PC-3 (cell line): ENCODE data around the gene PLAC9. TPM values are rescaled to one million over a fixed set of nuclear protein-coding genes. Genes with fewer than 3 reads are reported as not detected.

Source experiments
- ATAC-seq: fragments of 200-7000 bp; cut with Tn5 transposase; 2 replicates; pipeline ENCODE4 v1.9.1; 2020; ENCODE audit warnings: mild to moderate bottlenecking, moderate library complexity
- BruUV-seq: library from RNA; stranded (reverse); fragments of 400-500 nt; replicated peaks from 2 replicates; lab custom pipeline; 2021; lab: Mats Ljungman, UMichigan
- CTCF ChIA-PET: fragments of 300-600 bp; sonication (Branson Sonifier 250); formaldehyde crosslinking; loops from one replicate; lab custom pipeline; 2022; ENCODE audit warnings: antibody characterized with exemption; lab: Charles Lee
- POLR2A ChIA-PET: fragments of 300-600 bp; sonication (Branson Sonifier 250); formaldehyde crosslinking; loops from one replicate; lab custom pipeline; 2022; ENCODE audit warnings: antibody characterized with exemption; ENCODE audit not compliant: unreplicated experiment; lab: Charles Lee
- DNase-seq: peaks from one replicate; pipeline ENCODE4 v3.0.0-alpha.2; 2015
- H2AFZ ChIP-seq: fragments of 300-600 bp; sonication (generic); 2 replicates; pipeline ENCODE4 v1.6.0; 2016; ENCODE audit warnings: antibody characterized with exemption, low read length
- H3F3A ChIP-seq: fragments of 300-600 bp; sonication (generic); one replicate; pipeline ENCODE4 v1.6.0; 2017; ENCODE audit warnings: antibody characterized with exemption, low read length, control low read depth, mild to moderate bottlenecking; ENCODE audit not compliant: unreplicated experiment
- H3K27ac ChIP-seq: fragments of 300-600 bp; sonication (generic); 2 replicates; pipeline ENCODE4 v1.5.1; 2016; ENCODE audit warnings: mild to moderate bottlenecking, low read length
- H3K27me3 ChIP-seq: fragments of 300-600 bp; sonication (generic); 2 replicates; pipeline ENCODE4 v1.6.1; 2016; ENCODE audit warnings: low read length, mixed read lengths
- H3K36me3 ChIP-seq: fragments of 300-600 bp; sonication (generic); 2 replicates; pipeline ENCODE4 v1.6.1; 2016; ENCODE audit warnings: low read depth, mixed run types, low read length, mixed read lengths
- H3K4me1 ChIP-seq: fragments of 300-600 bp; sonication (generic); 2 replicates; pipeline ENCODE4 v1.5.1; 2016; ENCODE audit warnings: low read length; ENCODE audit not compliant: insufficient read depth
- H3K4me2 ChIP-seq: fragments of 300-600 bp; sonication (generic); 2 replicates; pipeline ENCODE4 v1.6.0; 2016; ENCODE audit warnings: low read length
- H3K4me3 ChIP-seq: fragments of 300-600 bp; sonication (generic); 2 replicates; pipeline ENCODE4 v1.5.1; 2016; ENCODE audit warnings: mild to moderate bottlenecking, low read length, mixed read lengths
- H3K79me2 ChIP-seq: fragments of 300-600 bp; sonication (generic); 2 replicates; pipeline ENCODE4 v1.6.1; 2017; ENCODE audit warnings: low read length, mixed read lengths
- H3K9ac ChIP-seq: fragments of 300-600 bp; sonication (generic); 2 replicates; pipeline ENCODE4 v1.6.0; 2016; ENCODE audit warnings: mild to moderate bottlenecking, low read length
- H3K9me2 ChIP-seq: fragments of 300-600 bp; sonication (generic); replicated peaks from 2 replicates; pipeline ENCODE4 v1.6.1; 2016; ENCODE audit warnings: mixed run types, low read length, mixed read lengths
- H3K9me3 ChIP-seq: fragments of 300-600 bp; sonication (generic); 2 replicates; pipeline ENCODE4 v1.6.1; 2016; ENCODE audit warnings: low read length, mixed read lengths
- H4K20me1 ChIP-seq: fragments of 300-600 bp; sonication (generic); 2 replicates; pipeline ENCODE4 v1.6.1; 2016; ENCODE audit warnings: low read length, mixed read lengths
- CTCF ChIP-seq: fragments of 300-600 bp; sonication (generic); conservative IDR thresholded peaks from 2 replicates; pipeline ENCODE4 v1.5.1; 2017; ENCODE audit warnings: antibody characterized with exemption, low read depth, mild to moderate bottlenecking, low read length
- EZH2 ChIP-seq: fragments of 300-600 bp; sonication (generic); IDR thresholded peaks from one replicate; pipeline ENCODE4 v1.6.1; 2017; ENCODE audit warnings: antibody characterized with exemption, mild to moderate bottlenecking, low read length; ENCODE audit not compliant: unreplicated experiment
- EZH2phosphoT487 ChIP-seq: fragments of 300-600 bp; sonication (generic); IDR thresholded peaks from 2 replicates; pipeline ENCODE4 v1.6.1; 2018; ENCODE audit warnings: mild to moderate bottlenecking, antibody characterized with exemption, low read length, borderline replicate concordance
- intact Hi-C: fragments of 100-400 bp; cut with micrococcal nuclease; formaldehyde crosslinking; loops from 2 replicates; pipeline ENCODE4 v1.9.0; 2023
- total RNA-seq: library from RNA; depleted of rRNA; stranded (reverse); fragments of >200 nt; gene quantifications from 2 replicates; pipeline ENCODE4 v1.2.3, GENCODE V29; 2014

PLAC9 gene
- total RNA-seq, 1 experiment from 2014 or later = 2.0 TPM

- POLR2A ChIA-PET = no interaction called here
- Histone ChIP-seq H3K79me2 (peaks cover 60% of the 10 kb centered on the region), H3K9me3 (no peaks in the 10 kb centered on the region), H3K9me2 (no peaks in the 10 kb centered on the region), H3K36me3 (peaks cover 64% of the 10 kb centered on the region), H3K27ac (no peak overlapping the region), H3K9ac (no peak overlapping the region), H2AFZ (no peak overlapping the region), H3K4me3 (no peak overlapping the region), H4K20me1 (peaks cover 44% of the 10 kb centered on the region), H3K4me1 (peaks cover 58% of the 10 kb centered on the region), H3F3A (peaks cover 3% of the 10 kb centered on the region), H3K4me2 (no peak overlapping the region), H3K27me3 (no peaks in the 10 kb centered on the region)
- CTCF ChIA-PET = interaction anchor here (0.6 kb wide), 1 partner anchor 15 kb away, joined by 3 read pairs; no protein-coding TSS in a partner anchor
- no TSS peak for BruUV-seq
- TF ChIP-seq EZH2phosphoT487 (no peak), EZH2 (no peak), CTCF (no peak)
- DNase-seq (no peak), ATAC-seq (no peak)
- intact Hi-C loops = no loop called here
Observed at GRCh38 chr10:80170026-80170425, 37.5 kb downstream of the PLAC9 start.

- no peak for DNase-seq
- Histone ChIP-seq H3K4me2 (peak overlapping the region; percentile 13), H3K9me3 (no peaks in the 10 kb centered on the region), H3K27ac (peak overlapping the region; percentile 59), H3K79me2 (peaks cover 57% of the 10 kb centered on the region), H3K4me3 (no peak overlapping the region), H3K9ac (peak overlapping the region; percentile 2; the same call in 1 of the 2 replicates), H3K36me3 (peaks cover 60% of the 10 kb centered on the region), H3F3A (peaks cover 3% of the 10 kb centered on the region), H3K4me1 (peaks cover 52% of the 10 kb centered on the region), H2AFZ (no peak overlapping the region), H3K9me2 (no peaks in the 10 kb centered on the region), H3K27me3 (no peaks in the 10 kb centered on the region), H4K20me1 (peaks cover 47% of the 10 kb centered on the region)
- ChIA-PET POLR2A (no interaction called here), CTCF (interaction anchor here (0.8 kb wide), 1 partner anchor 28 kb away, joined by 3 read pairs; no protein-coding TSS in a partner anchor)
- TF ChIP-seq EZH2 (no peak), EZH2phosphoT487 (no peak), CTCF (no peak)
- no peak for ATAC-seq
- intact Hi-C loops = no loop called here
- BruUV-seq = no TSS peak
Observed at GRCh38 chr10:80170641-80171040, 38.1 kb downstream of the PLAC9 start.

- H2AFZ ChIP-seq = no peak overlapping the region
- H3F3A ChIP-seq = peaks cover 3% of the 10 kb centered on the region
- no peaks in the 10 kb centered on the region for H3K9me3 ChIP-seq
- DNase-seq = peak; percentile 100
- peaks cover 57% of the 10 kb centered on the region for H3K79me2 ChIP-seq
- no peaks in the 10 kb centered on the region for H3K9me2 ChIP-seq
- no peak for TF ChIP-seq CTCF
- peak; percentile 59 for ATAC-seq
- no peaks in the 10 kb centered on the region for H3K27me3 ChIP-seq
- H3K27ac ChIP-seq = peak overlapping the region; percentile 59
- no TSS peak for BruUV-seq
- peaks cover 48% of the 10 kb centered on the region for H3K4me1 ChIP-seq
- H3K4me3 ChIP-seq = no peak overlapping the region; the same call in 1 of the 2 replicates
- peaks cover 50% of the 10 kb centered on the region for H4K20me1 ChIP-seq
- peaks cover 59% of the 10 kb centered on the region for H3K36me3 ChIP-seq
- H3K4me2 ChIP-seq = peak overlapping the region; percentile 13
- peak overlapping the region; percentile 2; the same call in 1 of the 2 replicates for H3K9ac ChIP-seq
- ChIA-PET CTCF (interaction anchor here (0.8 kb wide), 1 partner anchor 29 kb away, joined by 3 read pairs; no protein-coding TSS in a partner anchor), POLR2A (no interaction called here)
- intact Hi-C loops = no loop called here
Observed at GRCh38 chr10:80171248-80171660, 38.7 kb downstream of the PLAC9 start.
